Fibroblast of the aortic adventitia (primary cell): ENCODE measurements around the gene CPOX. TPM values are rescaled to one million over a fixed set of nuclear protein-coding genes. Genes with fewer than 3 reads are reported as not detected.

Experiments used
- DNase-seq: peaks from one replicate; pipeline ENCODE4 v3.0.0-alpha.2; 2010; ENCODE audit warnings: low read depth
- H3K4me3 ChIP-seq: 2 replicates; pipeline ENCODE4 v1.5.1; 2011; ENCODE audit warnings: low read depth, mild to moderate bottlenecking, control low read depth, low read length, moderate library complexity
- total RNA-seq: library from RNA; depleted of rRNA; stranded (reverse); fragments of >200 nt; gene quantifications from 2 replicates; pipeline ENCODE4 v1.2.3, GENCODE V29; 2012; ENCODE audit warnings: low replicate concordance
- TF ChIP-seq, protein P1 (sequence below): IDR thresholded peaks from 2 replicates; pipeline ENCODE4 v1.5.1; 2011; ENCODE audit warnings: mild to moderate bottlenecking, low read length, control low read depth, inconsistent platforms; ENCODE audit not compliant: insufficient read depth

CPOX gene
- total RNA-seq, 1 donor, result 22.6 TPM

GRCh38 chr3:98531622-98532274 is 61.7 kb downstream of the CPOX start, which contains the start of gene GPR15:
Gene GPR15, plus strand, starts transcription at chr3:98531978. Its CDS starts 56 bp downstream, at chr3:98532034.
- H3K4me3 ChIP-seq, result no peak within 1 kb of the TSS
- TF ChIP-seq, protein P1, sequence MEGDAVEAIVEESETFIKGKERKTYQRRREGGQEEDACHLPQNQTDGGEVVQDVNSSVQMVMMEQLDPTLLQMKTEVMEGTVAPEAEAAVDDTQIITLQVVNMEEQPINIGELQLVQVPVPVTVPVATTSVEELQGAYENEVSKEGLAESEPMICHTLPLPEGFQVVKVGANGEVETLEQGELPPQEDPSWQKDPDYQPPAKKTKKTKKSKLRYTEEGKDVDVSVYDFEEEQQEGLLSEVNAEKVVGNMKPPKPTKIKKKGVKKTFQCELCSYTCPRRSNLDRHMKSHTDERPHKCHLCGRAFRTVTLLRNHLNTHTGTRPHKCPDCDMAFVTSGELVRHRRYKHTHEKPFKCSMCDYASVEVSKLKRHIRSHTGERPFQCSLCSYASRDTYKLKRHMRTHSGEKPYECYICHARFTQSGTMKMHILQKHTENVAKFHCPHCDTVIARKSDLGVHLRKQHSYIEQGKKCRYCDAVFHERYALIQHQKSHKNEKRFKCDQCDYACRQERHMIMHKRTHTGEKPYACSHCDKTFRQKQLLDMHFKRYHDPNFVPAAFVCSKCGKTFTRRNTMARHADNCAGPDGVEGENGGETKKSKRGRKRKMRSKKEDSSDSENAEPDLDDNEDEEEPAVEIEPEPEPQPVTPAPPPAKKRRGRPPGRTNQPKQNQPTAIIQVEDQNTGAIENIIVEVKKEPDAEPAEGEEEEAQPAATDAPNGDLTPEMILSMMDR, result no peak
- no peak for DNase-seq

DNA sequence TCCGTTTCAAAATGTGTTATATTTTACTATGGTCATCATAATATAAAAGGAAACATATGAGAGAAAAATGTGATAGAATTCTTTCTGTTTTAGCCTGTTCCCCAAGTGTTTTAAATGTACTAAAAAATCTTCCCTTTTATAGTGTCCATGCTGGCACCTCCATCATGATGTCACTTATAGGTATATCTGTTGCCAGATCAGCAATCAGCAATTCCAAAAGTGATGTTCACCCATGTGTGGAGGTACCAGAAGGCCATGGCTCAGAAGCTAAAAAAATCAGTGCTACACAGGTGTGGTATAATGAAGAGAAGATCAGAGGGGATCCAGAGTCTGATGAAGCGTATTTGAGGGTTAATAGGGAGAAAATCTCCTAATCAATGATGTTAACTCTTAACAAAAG is 62.7 kb downstream of the CPOX start:
- H3K4me3 ChIP-seq, result no peak overlapping the region
- TF ChIP-seq, protein P1, result no peak
- DNase-seq, result no peak

- TF ChIP-seq, protein P1, result no peak
- no peak for DNase-seq
- no peak overlapping the region for H3K4me3 ChIP-seq
Measured at GRCh38 chr3:98529856-98530459, 63.5 kb downstream of the CPOX start.

Other genes starting within 250 kb of the CPOX start
- gene OR5K4, start 239.8 kb downstream of the CPOX start, total RNA-seq, result not detected in 2 replicates
- gene OR5K3, start 202.9 kb downstream of the CPOX start, total RNA-seq, result not detected in 2 replicates
- 0.57 TPM in 1 of 2 replicates, not detected in the other for gene OR5K1, start 130.4 kb downstream of the CPOX start, total RNA-seq
- not detected in 2 replicates for gene OR5K2, start 95.9 kb downstream of the CPOX start, total RNA-seq
- 65.2 and 88.0 TPM in 2 replicates for gene CLDND1, start 70.7 kb downstream of the CPOX start, total RNA-seq
- gene GPR15, start 61.6 kb downstream of the CPOX start, total RNA-seq, result not detected in 2 replicates
- 2.3 and 3.5 TPM in 2 replicates for gene ST3GAL6, start 169.7 kb upstream of the CPOX start, total RNA-seq